Measurements from ENCODE around the gene XAF1. TPM values are rescaled to one million over a fixed set of nuclear protein-coding genes. Genes with fewer than 3 reads are reported as not detected.
"Not testable (repeated sequence)": the region's sequence is repeated elsewhere in the genome, so short reads cannot be mapped to it uniquely, and the experiment has no call there.

XAF1 gene
- total RNA-seq, 1 donor from 2014 or later = 2.1 TPM

GRCh38 chr17:6755281-6755680 is 565 bp upstream of the XAF1 start:
- no peak overlapping the region for H3K4me3 Mint-ChIP-seq
- H3K36me3 Mint-ChIP-seq = no peaks in the 10 kb centered on the region
- TF ChIP-seq, protein P1, sequence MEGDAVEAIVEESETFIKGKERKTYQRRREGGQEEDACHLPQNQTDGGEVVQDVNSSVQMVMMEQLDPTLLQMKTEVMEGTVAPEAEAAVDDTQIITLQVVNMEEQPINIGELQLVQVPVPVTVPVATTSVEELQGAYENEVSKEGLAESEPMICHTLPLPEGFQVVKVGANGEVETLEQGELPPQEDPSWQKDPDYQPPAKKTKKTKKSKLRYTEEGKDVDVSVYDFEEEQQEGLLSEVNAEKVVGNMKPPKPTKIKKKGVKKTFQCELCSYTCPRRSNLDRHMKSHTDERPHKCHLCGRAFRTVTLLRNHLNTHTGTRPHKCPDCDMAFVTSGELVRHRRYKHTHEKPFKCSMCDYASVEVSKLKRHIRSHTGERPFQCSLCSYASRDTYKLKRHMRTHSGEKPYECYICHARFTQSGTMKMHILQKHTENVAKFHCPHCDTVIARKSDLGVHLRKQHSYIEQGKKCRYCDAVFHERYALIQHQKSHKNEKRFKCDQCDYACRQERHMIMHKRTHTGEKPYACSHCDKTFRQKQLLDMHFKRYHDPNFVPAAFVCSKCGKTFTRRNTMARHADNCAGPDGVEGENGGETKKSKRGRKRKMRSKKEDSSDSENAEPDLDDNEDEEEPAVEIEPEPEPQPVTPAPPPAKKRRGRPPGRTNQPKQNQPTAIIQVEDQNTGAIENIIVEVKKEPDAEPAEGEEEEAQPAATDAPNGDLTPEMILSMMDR (conservative IDR thresholded peaks at IDR 0.05) = no peak
- no peak for DNase-seq (ENCODE audit: extremely low spot score, unreplicated experiment)
- H3K27ac Mint-ChIP-seq = no peak overlapping the region
- H3K9me3 Mint-ChIP-seq = no peaks in the 10 kb centered on the region
- peaks cover 34% of the 10 kb centered on the region for H3K27me3 Mint-ChIP-seq
- peaks cover 5% of the 10 kb centered on the region for H3K4me1 Mint-ChIP-seq (ENCODE audit: unreplicated experiment)

DNA sequence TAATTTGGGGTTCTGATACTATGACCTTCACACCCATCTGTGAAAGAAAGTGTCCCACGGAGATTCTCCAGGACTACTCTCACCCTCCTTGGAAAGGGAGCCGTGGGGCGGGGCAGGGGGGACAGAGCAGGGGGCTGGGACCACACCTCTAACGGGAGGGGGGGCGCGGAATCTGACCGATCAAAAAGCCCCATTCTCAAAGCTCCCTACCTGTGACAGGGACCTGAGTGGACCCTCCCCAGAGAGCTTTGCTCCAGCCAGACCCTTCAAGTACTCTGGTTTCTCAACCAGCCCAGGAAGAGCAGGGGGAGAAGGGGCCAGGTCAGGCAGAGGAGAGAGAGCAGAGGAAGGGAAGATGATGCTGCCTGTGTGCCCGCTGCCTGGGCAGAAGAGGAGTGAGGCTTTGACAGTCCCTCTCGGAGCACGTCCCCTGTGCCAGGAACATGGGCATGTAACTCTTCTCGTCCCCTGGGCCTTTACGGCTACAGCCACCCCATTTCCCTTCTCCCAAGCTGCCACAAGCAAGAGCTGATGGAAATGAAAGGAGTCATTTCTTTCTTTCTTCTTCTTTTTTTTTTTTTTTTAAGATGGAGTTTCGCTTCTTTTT is 682 bp downstream of the XAF1 start:
- Mint-ChIP-seq H3K27me3 (peaks cover 31% of the 10 kb centered on the region), H3K27ac (no peak overlapping the region), H3K36me3 (no peaks in the 10 kb centered on the region), H3K9me3 (no peaks in the 10 kb centered on the region), H3K4me3 (no peak overlapping the region), H3K4me1 (ENCODE audit: unreplicated experiment) (peaks cover 5% of the 10 kb centered on the region)
- TF ChIP-seq, protein P1 (conservative IDR thresholded peaks at IDR 0.05) = no peak
- no peak for DNase-seq (ENCODE audit: extremely low spot score, unreplicated experiment)

DNA sequence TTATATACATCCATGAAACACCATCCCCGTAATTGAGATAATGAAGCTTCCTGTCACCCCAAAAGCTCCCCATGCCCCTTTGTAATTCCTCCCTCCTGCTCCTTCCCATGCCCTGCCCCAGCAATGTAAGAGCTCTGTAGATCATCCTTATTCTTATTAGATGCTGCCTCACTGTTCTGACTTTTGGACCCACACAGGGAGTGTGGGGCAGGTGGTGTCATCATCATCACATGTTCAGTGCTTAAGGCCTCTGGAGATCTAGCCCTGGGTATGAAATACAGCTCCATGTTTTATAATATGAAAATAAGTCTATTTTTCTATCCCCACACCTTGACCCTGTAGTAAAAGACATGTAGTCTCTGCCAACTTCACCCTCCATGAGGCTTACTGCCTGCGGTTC is 1.9 kb downstream of the XAF1 start:
- TF ChIP-seq, protein P1 (conservative IDR thresholded peaks at IDR 0.05) = no peak
- Mint-ChIP-seq H3K9me3 (no peaks in the 10 kb centered on the region), H3K27me3 (peaks cover 40% of the 10 kb centered on the region), H3K36me3 (no peaks in the 10 kb centered on the region), H3K27ac (no peak overlapping the region), H3K4me1 (ENCODE audit: unreplicated experiment) (peaks cover 3% of the 10 kb centered on the region), H3K4me3 (no peak overlapping the region)
- DNase-seq (ENCODE audit: extremely low spot score, unreplicated experiment) = no peak

DNA sequence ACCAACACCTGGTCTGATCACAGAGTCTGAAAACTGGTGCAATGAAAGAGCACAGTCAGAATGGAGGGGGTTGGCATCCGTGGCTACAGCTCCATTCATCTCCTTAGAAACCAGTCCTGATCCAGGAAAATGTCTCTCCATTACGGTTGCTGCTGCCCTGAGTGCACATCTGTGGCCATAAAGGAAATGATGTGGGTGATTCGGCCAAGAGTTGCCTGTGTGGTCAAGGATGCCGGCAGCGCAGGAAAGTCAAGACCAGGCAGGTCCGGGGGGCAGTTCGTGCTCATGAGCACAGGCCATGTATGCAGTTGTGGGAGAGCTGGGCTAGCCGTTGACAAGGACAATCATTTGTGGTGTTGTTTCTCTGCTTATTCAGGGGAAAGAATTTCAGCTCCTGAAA is 5.9 kb downstream of the XAF1 start:
- TF ChIP-seq, protein P1 (conservative IDR thresholded peaks at IDR 0.05) = no peak
- H3K27me3 Mint-ChIP-seq = peaks cover 55% of the 10 kb centered on the region
- no peaks in the 10 kb centered on the region for H3K36me3 Mint-ChIP-seq

DNA sequence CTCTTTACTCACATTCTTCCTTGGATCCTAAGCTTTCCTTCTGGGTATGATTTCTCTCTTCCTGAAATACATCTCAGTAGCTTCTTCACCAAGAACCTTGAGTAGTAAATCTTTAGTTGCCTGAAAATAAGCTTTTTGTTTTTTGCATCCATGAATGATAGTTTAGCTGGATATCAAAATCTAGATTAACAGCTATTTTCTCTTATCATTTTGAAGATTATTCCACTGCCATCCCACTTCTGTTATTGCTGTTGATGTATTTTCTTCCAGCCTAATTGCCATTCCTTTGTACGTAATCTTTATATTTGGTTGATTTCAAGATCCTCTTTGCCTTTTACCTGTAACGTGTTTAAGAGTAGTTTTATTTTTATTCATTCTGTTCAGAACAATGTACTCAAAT is 12.6 kb downstream of the XAF1 start:
- TF ChIP-seq, protein P1 (conservative IDR thresholded peaks at IDR 0.05) = no peak
- Mint-ChIP-seq H3K27ac (no peak overlapping the region), H3K36me3 (no peaks in the 10 kb centered on the region), H3K4me1 (ENCODE audit: unreplicated experiment) (no peaks in the 10 kb centered on the region), H3K27me3 (peaks cover 53% of the 10 kb centered on the region), H3K4me3 (no peak overlapping the region), H3K9me3 (peaks cover 6% of the 10 kb centered on the region)
- no peak for DNase-seq (ENCODE audit: extremely low spot score, unreplicated experiment)

More for the DNA sequence above, 5.9 kb downstream of the XAF1 start:
- Mint-ChIP-seq H3K4me1 (ENCODE audit: unreplicated experiment) (no peaks in the 10 kb centered on the region), H3K27ac (no peak overlapping the region), H3K9me3 (no peaks in the 10 kb centered on the region), H3K4me3 (no peak overlapping the region)
- DNase-seq (ENCODE audit: extremely low spot score, unreplicated experiment) = no peak

- Mint-ChIP-seq H3K4me1 (ENCODE audit: unreplicated experiment) (no peaks in the 10 kb centered on the region), H3K36me3 (no peaks in the 10 kb centered on the region), H3K4me3 (no peak overlapping the region), H3K9me3 (peaks cover 12% of the 10 kb centered on the region), H3K27me3 (peaks cover 60% of the 10 kb centered on the region), H3K27ac (no peak overlapping the region)
- no peak for DNase-seq (ENCODE audit: extremely low spot score, unreplicated experiment)
- TF ChIP-seq, protein P1 (conservative IDR thresholded peaks at IDR 0.05) = no peak
Measured at GRCh38 chr17:6772016-6772415, 16.2 kb downstream of the XAF1 start.

- DNase-seq (ENCODE audit: extremely low spot score, unreplicated experiment); H3K9me3 Mint-ChIP-seq; H3K36me3 Mint-ChIP-seq; H3K27ac Mint-ChIP-seq; H3K4me3 Mint-ChIP-seq; H3K4me1 Mint-ChIP-seq (ENCODE audit: unreplicated experiment): not testable (repeated sequence)
- H3K27me3 Mint-ChIP-seq = peaks cover 84% of the 10 kb centered on the region
Measured at GRCh38 chr17:6774906-6775305, 19.1 kb downstream of the XAF1 start.

Measured in type B pancreatic cell (in vitro differentiated cells).